OCI-LY3 (cell line): Measurements from ENCODE around the gene CTBP2.

Experiments used
- CTCF ChIP-seq: fragments of 200-600, 300-600 bp; sonication (generic); IDR thresholded peaks from 2 replicates; pipeline ENCODE4 v1.5.1; 2014; ENCODE audit warnings: antibody characterized with exemption, low read length, low read depth
- EZH2phosphoT487 ChIP-seq: fragments of 200-600 bp; shearing (Covaris generic); IDR thresholded peaks from 2 replicates; pipeline ENCODE4 v1.6.1; 2018; ENCODE audit warnings: antibody characterized with exemption, mixed run types, low read depth

- TF ChIP-seq CTCF (no peak), EZH2phosphoT487 (no peak)
Measured at GRCh38 chr10:125149680-125150047, 10.7 kb downstream of the CTBP2 start.
